Activated T-cell treated with anti-CD3 and anti-CD28 coated beads, Interleukin-2, amount 50 U/mL, for 72 hours (primary cell): Measurements from ENCODE around the gene HOATZ. TPM values are rescaled to one million over a fixed set of nuclear protein-coding genes. Genes with fewer than 3 reads are reported as not detected.

Experiments
- ATAC-seq, 2 donors: fragments of 150-1000 bp; cut with Tn5 transposase; replicated peaks in 1 of 2; 2 replicates each; pipeline ENCODE4 v1.10.0; 2021; ENCODE audit warnings: moderate library complexity in 2 of 2, mild to moderate bottlenecking in 1 of 2
- DNase-seq, 2 donors: peaks; one replicate each; pipeline ENCODE4 v3.0.0; 2021 to 2022; ENCODE audit warnings: mixed read lengths in 1 of 2
- H3K27ac Mint-ChIP-seq: one replicate; pipeline ENCODE4 v1.8.0; 2022; ENCODE audit warnings: mild to moderate bottlenecking, moderate library complexity, mixed read lengths
- H3K27me3 Mint-ChIP-seq: one replicate; pipeline ENCODE4 v1.8.0; 2022; ENCODE audit warnings: low read depth, mixed read lengths
- H3K36me3 Mint-ChIP-seq, 2 donors: one replicate each; pipeline ENCODE4 v1.8.0; 2022; ENCODE audit warnings: mixed read lengths in 2 of 2, mild to moderate bottlenecking in 1 of 2; ENCODE audit not compliant: insufficient read depth in 2 of 2
- H3K4me1 Mint-ChIP-seq: one replicate; pipeline ENCODE4 v1.8.0; 2022; ENCODE audit warnings: low read depth, mixed read lengths
- H3K4me3 Mint-ChIP-seq, 2 donors: one replicate each; pipeline ENCODE4 v1.8.0; 2022; ENCODE audit warnings: mild to moderate bottlenecking in 2 of 2, mixed read lengths in 2 of 2, moderate library complexity in 2 of 2
- H3K9me3 Mint-ChIP-seq, 2 donors: one replicate each; pipeline ENCODE4 v1.8.0; 2022; ENCODE audit warnings: mixed read lengths in 2 of 2
- total RNA-seq, 2 donors: library from RNA; stranded (reverse); gene quantifications; one replicate each; pipeline ENCODE4 v1.2.3, GENCODE V29; 2022

HOATZ gene
- total RNA-seq, 2 donors from 2014 or later: not detected

- no peaks in the 10 kb centered on the region for H3K9me3 Mint-ChIP-seq
- no peak for DNase-seq
- H3K36me3 Mint-ChIP-seq: no peaks in the 10 kb centered on the region
- no peak overlapping the region for H3K27ac Mint-ChIP-seq
- no peak for ATAC-seq
- no peak overlapping the region for H3K4me3 Mint-ChIP-seq
- H3K27me3 Mint-ChIP-seq: peaks cover 8% of the 10 kb centered on the region
- peaks cover 83% of the 10 kb centered on the region for H3K4me1 Mint-ChIP-seq
Measured at GRCh38 chr11:111527279-111527678, 12.7 kb downstream of the HOATZ start.

GRCh38 chr11:111528557-111528956 lies 14.0 kb downstream of the HOATZ start:
- Mint-ChIP-seq H3K4me1 (peaks cover 77% of the 10 kb centered on the region), H3K9me3 (no peaks in the 10 kb centered on the region), H3K4me3 (peak overlapping the region; percentile 49 to 84), H3K27me3 (peaks cover 8% of the 10 kb centered on the region), H3K27ac (peak overlapping the region; percentile 98), H3K36me3 (no peaks in the 10 kb centered on the region)
- ATAC-seq (peak; percentile 25 to 43), DNase-seq (peak; percentile 34 to 43)

- Mint-ChIP-seq H3K4me1 (peaks cover 68% of the 10 kb centered on the region), H3K36me3 (no peaks in the 10 kb centered on the region), H3K27me3 (peaks cover 15% of the 10 kb centered on the region), H3K27ac (no peak overlapping the region), H3K4me3 (no peak overlapping the region), H3K9me3 (no peaks in the 10 kb centered on the region)
- DNase-seq (no peak), ATAC-seq (no peak)
Measured at GRCh38 chr11:111530091-111530490, 15.5 kb downstream of the HOATZ start.

- peaks cover 58% of the 10 kb centered on the region for H3K4me1 Mint-ChIP-seq
- peak overlapping the region; percentile 9 for H3K27ac Mint-ChIP-seq
- H3K4me3 Mint-ChIP-seq: peak overlapping the region; percentile 1 to 25
Measured at GRCh38 chr11:111531136-111531535, 16.6 kb downstream of the HOATZ start.

GRCh38 chr11:111531687-111532364 lies 17.2 kb downstream of the HOATZ start:
- Mint-ChIP-seq H3K4me1 (peaks cover 52% of the 10 kb centered on the region), H3K36me3 (no peaks in the 10 kb centered on the region), H3K4me3 (peak overlapping the region; percentile 55 to 76), H3K27me3 (peaks cover 25% of the 10 kb centered on the region), H3K27ac (no peak overlapping the region), H3K9me3 (no peaks in the 10 kb centered on the region)
- DNase-seq (peak; percentile 77 to 85), ATAC-seq (peak; percentile 96 to 97)

More at GRCh38 chr11:111531136-111531535, 16.6 kb downstream of the HOATZ start:
- ATAC-seq (peak; percentile 38 to 46), DNase-seq (no peak)
- Mint-ChIP-seq H3K27me3 (peaks cover 19% of the 10 kb centered on the region), H3K36me3 (no peaks in the 10 kb centered on the region), H3K9me3 (no peaks in the 10 kb centered on the region)

GRCh38 chr11:111532365-111532709 lies 17.8 kb downstream of the HOATZ start:
- DNase-seq: no peak
- peak in 1 of 2 donors; percentile 9 for ATAC-seq
- Mint-ChIP-seq H3K9me3 (no peaks in the 10 kb centered on the region), H3K27me3 (peaks cover 27% of the 10 kb centered on the region), H3K4me1 (peaks cover 49% of the 10 kb centered on the region), H3K27ac (no peak overlapping the region), H3K36me3 (no peaks in the 10 kb centered on the region), H3K4me3 (peak overlapping the region; percentile 55 to 76)

GRCh38 chr11:111535281-111535680 lies 20.7 kb downstream of the HOATZ start:
- no peak for DNase-seq
- ATAC-seq: no peak
- H3K27me3 Mint-ChIP-seq: peaks cover 45% of the 10 kb centered on the region
- peaks cover 48% of the 10 kb centered on the region for H3K4me1 Mint-ChIP-seq
- H3K27ac Mint-ChIP-seq: no peak overlapping the region
- H3K4me3 Mint-ChIP-seq: no peak overlapping the region
- no peaks in the 10 kb centered on the region for H3K9me3 Mint-ChIP-seq
- H3K36me3 Mint-ChIP-seq: no peaks in the 10 kb centered on the region

GRCh38 chr11:111537336-111537860 lies 22.8 kb downstream of the HOATZ start:
- Mint-ChIP-seq H3K27me3 (peaks cover 57% of the 10 kb centered on the region), H3K36me3 (no peaks in the 10 kb centered on the region), H3K27ac (peak overlapping the region; percentile 28), H3K4me1 (peaks cover 46% of the 10 kb centered on the region), H3K4me3 (no peak overlapping the region), H3K9me3 (no peaks in the 10 kb centered on the region)
- DNase-seq: no peak
- no peak for ATAC-seq

GRCh38 chr11:111538407-111539114 lies 24.0 kb downstream of the HOATZ start:
- DNase-seq: no peak
- Mint-ChIP-seq H3K4me3 (peak overlapping the region; percentile 48 to 86), H3K27ac (peak overlapping the region; percentile 85), H3K36me3 (no peaks in the 10 kb centered on the region), H3K27me3 (peaks cover 68% of the 10 kb centered on the region), H3K9me3 (no peaks in the 10 kb centered on the region), H3K4me1 (peaks cover 45% of the 10 kb centered on the region)
- ATAC-seq: peak; percentile 80

GRCh38 chr11:111539426-111540113 lies 25.0 kb downstream of the HOATZ start:
- peak; percentile 49 to 69 for ATAC-seq
- Mint-ChIP-seq H3K9me3 (no peaks in the 10 kb centered on the region), H3K4me1 (peaks cover 45% of the 10 kb centered on the region), H3K36me3 (no peaks in the 10 kb centered on the region), H3K4me3 (peak overlapping the region; percentile 48 to 86), H3K27ac (peak overlapping the region; percentile 85), H3K27me3 (peaks cover 69% of the 10 kb centered on the region)
- peak; percentile 31 to 60 for DNase-seq

- Mint-ChIP-seq H3K9me3 (no peaks in the 10 kb centered on the region), H3K27ac (peak within 1 kb of the TSS; percentile 85), H3K4me3 (peak within 1 kb of the TSS; percentile 79 to 86), H3K4me1 (peaks cover 45% of the 10 kb centered on the region), H3K36me3 (no peaks in the 10 kb centered on the region), H3K27me3 (peaks cover 61% of the 10 kb centered on the region)
- ATAC-seq (peak; percentile 59 to 65), DNase-seq (peak; percentile 71 to 73)
Measured at GRCh38 chr11:111540114-111540936, 25.7 kb downstream of the HOATZ start, which contains the start of gene LAYN. Gene LAYN (plus strand): TSS chr11:111540720. CDS start chr11:111540844, 124 bp downstream.

- H3K9me3 Mint-ChIP-seq: no peaks in the 10 kb centered on the region
- H3K27ac Mint-ChIP-seq: no peak overlapping the region
- H3K36me3 Mint-ChIP-seq: no peaks in the 10 kb centered on the region
- H3K4me3 Mint-ChIP-seq: peak overlapping the region; percentile 79 to 86
- peak in 1 of 2 donors; percentile 17 for ATAC-seq
- H3K4me1 Mint-ChIP-seq: peaks cover 45% of the 10 kb centered on the region
- no peak for DNase-seq
- peaks cover 61% of the 10 kb centered on the region for H3K27me3 Mint-ChIP-seq
Measured at GRCh38 chr11:111540937-111541253, 26.3 kb downstream of the HOATZ start.
